OCI-LY1 (cell line): Measurements from ENCODE around the gene LRP2.
"Not testable (repeated sequence)": the region's sequence is repeated elsewhere in the genome, so short reads cannot be mapped to it uniquely, and the experiment has no call there.

Experiments
- H2AFZ ChIP-seq: fragments of 200-600 bp; sonication (generic), shearing (Covaris generic); 2 replicates; pipeline ENCODE4 v1.6.0; 2014; ENCODE audit warnings: antibody characterized with exemption, mild to moderate bottlenecking, low read length
- H3F3A ChIP-seq: fragments of 200-600 bp; sonication (generic), shearing (Covaris generic); 2 replicates; pipeline ENCODE4 v1.6.0; 2014; ENCODE audit warnings: mild to moderate bottlenecking, antibody characterized with exemption, low read length, moderate library complexity; ENCODE audit not compliant: insufficient read depth
- H3K27ac ChIP-seq: fragments of 200-600 bp; sonication (generic); 2 replicates; pipeline ENCODE4 v1.5.1; 2014; ENCODE audit warnings: low read length, mixed run types, mild to moderate bottlenecking, low read depth; ENCODE audit not compliant: poor library complexity, severe bottlenecking
- H3K27me3 ChIP-seq: fragments of 200-600 bp; sonication (generic); 2 replicates; pipeline ENCODE4 v1.6.0; 2014; ENCODE audit warnings: antibody characterized with exemption, mild to moderate bottlenecking, low read length, moderate library complexity; ENCODE audit not compliant: insufficient read depth
- H3K36me3 ChIP-seq: fragments of 200-600 bp; sonication (generic); 2 replicates; pipeline ENCODE4 v1.6.1; 2014; ENCODE audit warnings: mild to moderate bottlenecking, antibody characterized with exemption, low read length, moderate library complexity, mixed read lengths; ENCODE audit not compliant: insufficient read depth
- H3K4me1 ChIP-seq: fragments of 200-600 bp; sonication (generic); 2 replicates; pipeline ENCODE4 v1.5.1; 2014; ENCODE audit warnings: mild to moderate bottlenecking, low read length, moderate library complexity; ENCODE audit not compliant: insufficient read depth, severe bottlenecking
- H3K4me2 ChIP-seq: fragments of 200-600 bp; sonication (generic), shearing (Covaris generic); 2 replicates; pipeline ENCODE4 v1.6.1; 2014; ENCODE audit warnings: low read length
- H3K4me3 ChIP-seq: fragments of 200-600 bp; sonication (generic); 2 replicates; pipeline ENCODE4 v1.5.1; 2014; ENCODE audit warnings: low read length, low read depth, mild to moderate bottlenecking, mixed read lengths; ENCODE audit not compliant: poor library complexity, severe bottlenecking
- H3K79me2 ChIP-seq: fragments of 200-600 bp; shearing (Covaris generic); 2 replicates; pipeline ENCODE4 v1.6.1; 2016; ENCODE audit warnings: mixed run types, low read length, mixed read lengths; ENCODE audit not compliant: insufficient read depth
- H3K9ac ChIP-seq: fragments of 200-600 bp; sonication (generic), shearing (Covaris generic); 2 replicates; pipeline ENCODE4 v1.6.1; 2014; ENCODE audit warnings: mild to moderate bottlenecking, low read length, mixed read lengths
- H3K9me2 ChIP-seq: fragments of 200-600 bp; sonication (generic), shearing (Covaris generic); 2 replicates; pipeline ENCODE4 v1.6.1; 2014; ENCODE audit warnings: low read depth, mild to moderate bottlenecking, low read length, mixed read lengths
- H3K9me3 ChIP-seq: fragments of 200-600 bp; shearing (Covaris generic); 2 replicates; pipeline ENCODE4 v1.6.1; 2014; ENCODE audit warnings: low read length, mixed read lengths
- H4K20me1 ChIP-seq: fragments of 200-600 bp; sonication (generic), shearing (Covaris generic); 2 replicates; pipeline ENCODE4 v1.6.0; 2016; ENCODE audit warnings: mild to moderate bottlenecking, low read length; ENCODE audit not compliant: insufficient read depth
- EZH2 ChIP-seq: fragments of 200-600 bp; sonication (generic), shearing (Covaris generic); IDR thresholded peaks from 2 replicates; pipeline ENCODE4 v1.8.0; 2017; ENCODE audit warnings: borderline replicate concordance, mixed run types, mild to moderate bottlenecking, antibody characterized with exemption, low read length, moderate library complexity, mixed read lengths
- TF ChIP-seq, protein P1 (sequence below): fragments of 200-600 bp; sonication (generic), shearing (Covaris generic); IDR thresholded peaks from 2 replicates; pipeline ENCODE4 v1.5.1; 2017; ENCODE audit warnings: mild to moderate bottlenecking, antibody characterized with exemption, low read length, moderate library complexity, mixed read lengths

LRP2 gene

DNA sequence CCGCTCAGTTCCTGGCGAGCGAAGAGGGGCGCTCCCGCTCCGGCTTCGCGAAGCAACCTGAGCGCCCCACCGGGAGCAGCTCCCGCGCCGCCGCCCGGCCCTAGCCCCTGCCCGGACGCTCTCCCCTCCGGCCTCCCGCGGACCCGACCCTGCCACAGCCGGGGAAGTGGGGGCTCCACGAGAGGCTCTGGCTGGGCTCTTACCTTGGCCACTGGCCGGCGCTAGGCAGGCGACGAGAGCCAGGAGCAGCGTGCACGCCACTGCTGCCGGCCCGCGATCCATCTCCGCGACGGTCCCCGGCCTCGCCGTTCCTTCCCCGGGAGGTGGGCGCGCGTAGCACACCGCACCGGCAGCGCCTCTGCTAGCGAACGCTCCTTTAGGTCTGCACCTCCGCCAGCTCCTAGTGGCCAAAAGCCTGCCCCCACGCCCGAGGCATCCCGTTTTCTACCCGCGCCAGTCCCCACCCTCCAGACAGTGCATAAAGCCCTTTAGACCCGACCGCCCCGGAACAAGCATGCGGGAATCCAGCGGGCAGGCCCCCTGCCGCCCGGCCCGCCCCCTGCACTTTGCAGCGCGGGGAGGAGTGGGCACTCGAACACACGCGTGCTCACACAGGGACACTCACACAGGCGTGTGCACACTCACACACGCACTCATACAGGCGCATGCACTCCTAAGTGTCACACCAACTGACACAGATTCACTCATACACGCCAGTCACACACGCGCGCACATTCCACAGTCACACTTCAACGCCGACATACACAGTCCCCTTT lies at the start of gene LRP2:
Gene LRP2 (minus strand): TSS at position 417 of the 776 bp plus-strand sequence. CDS start 135 bp downstream, at position 282.
- Histone ChIP-seq H3K9ac (no peak within 1 kb of the TSS; the same call in 1 of the 2 replicates), H3F3A (no peaks in the 10 kb centered on the region), H3K9me2 (no peaks in the 10 kb centered on the region), H3K4me1 (peaks cover 25% of the 10 kb centered on the region), H3K4me2 (peak within 1 kb of the TSS; percentile 79), H3K27ac (no peak within 1 kb of the TSS), H4K20me1 (no peaks in the 10 kb centered on the region), H3K79me2 (no peaks in the 10 kb centered on the region), H3K36me3 (no peaks in the 10 kb centered on the region), H2AFZ (no peak within 1 kb of the TSS), H3K9me3 (no peaks in the 10 kb centered on the region), H3K27me3 (no peaks in the 10 kb centered on the region), H3K4me3 (peak within 1 kb of the TSS; percentile 59)
- no peak for TF ChIP-seq EZH2
- TF ChIP-seq, protein P1, sequence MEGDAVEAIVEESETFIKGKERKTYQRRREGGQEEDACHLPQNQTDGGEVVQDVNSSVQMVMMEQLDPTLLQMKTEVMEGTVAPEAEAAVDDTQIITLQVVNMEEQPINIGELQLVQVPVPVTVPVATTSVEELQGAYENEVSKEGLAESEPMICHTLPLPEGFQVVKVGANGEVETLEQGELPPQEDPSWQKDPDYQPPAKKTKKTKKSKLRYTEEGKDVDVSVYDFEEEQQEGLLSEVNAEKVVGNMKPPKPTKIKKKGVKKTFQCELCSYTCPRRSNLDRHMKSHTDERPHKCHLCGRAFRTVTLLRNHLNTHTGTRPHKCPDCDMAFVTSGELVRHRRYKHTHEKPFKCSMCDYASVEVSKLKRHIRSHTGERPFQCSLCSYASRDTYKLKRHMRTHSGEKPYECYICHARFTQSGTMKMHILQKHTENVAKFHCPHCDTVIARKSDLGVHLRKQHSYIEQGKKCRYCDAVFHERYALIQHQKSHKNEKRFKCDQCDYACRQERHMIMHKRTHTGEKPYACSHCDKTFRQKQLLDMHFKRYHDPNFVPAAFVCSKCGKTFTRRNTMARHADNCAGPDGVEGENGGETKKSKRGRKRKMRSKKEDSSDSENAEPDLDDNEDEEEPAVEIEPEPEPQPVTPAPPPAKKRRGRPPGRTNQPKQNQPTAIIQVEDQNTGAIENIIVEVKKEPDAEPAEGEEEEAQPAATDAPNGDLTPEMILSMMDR: no peak

GRCh38 chr2:169406891-169407290 lies 44.6 kb upstream of the LRP2 start:
- no peak for TF ChIP-seq EZH2
- TF ChIP-seq, protein P1: no peak
- H2AFZ ChIP-seq: no peak overlapping the region
- no peaks in the 10 kb centered on the region for H4K20me1 ChIP-seq
- no peak overlapping the region for H3K27ac ChIP-seq
- no peak overlapping the region for H3K9ac ChIP-seq
- H3K4me2 ChIP-seq: no peak overlapping the region
- no peaks in the 10 kb centered on the region for H3F3A ChIP-seq
- H3K9me2 ChIP-seq: no peaks in the 10 kb centered on the region
- H3K27me3 ChIP-seq: no peaks in the 10 kb centered on the region
- no peaks in the 10 kb centered on the region for H3K36me3 ChIP-seq
- no peaks in the 10 kb centered on the region for H3K9me3 ChIP-seq
- no peaks in the 10 kb centered on the region for H3K79me2 ChIP-seq
- no peak overlapping the region for H3K4me3 ChIP-seq
- H3K4me1 ChIP-seq: no peaks in the 10 kb centered on the region

- H3K79me2 ChIP-seq, H2AFZ ChIP-seq, H3K9ac ChIP-seq, H3K4me2 ChIP-seq, H3F3A ChIP-seq, H3K36me3 ChIP-seq, H3K27ac ChIP-seq, H3K4me3 ChIP-seq, H4K20me1 ChIP-seq, H3K27me3 ChIP-seq, H3K9me3 ChIP-seq, H3K9me2 ChIP-seq, H3K4me1 ChIP-seq: not testable (repeated sequence)
Observed at GRCh38 chr2:169399491-169399890, 37.2 kb upstream of the LRP2 start.

DNA sequence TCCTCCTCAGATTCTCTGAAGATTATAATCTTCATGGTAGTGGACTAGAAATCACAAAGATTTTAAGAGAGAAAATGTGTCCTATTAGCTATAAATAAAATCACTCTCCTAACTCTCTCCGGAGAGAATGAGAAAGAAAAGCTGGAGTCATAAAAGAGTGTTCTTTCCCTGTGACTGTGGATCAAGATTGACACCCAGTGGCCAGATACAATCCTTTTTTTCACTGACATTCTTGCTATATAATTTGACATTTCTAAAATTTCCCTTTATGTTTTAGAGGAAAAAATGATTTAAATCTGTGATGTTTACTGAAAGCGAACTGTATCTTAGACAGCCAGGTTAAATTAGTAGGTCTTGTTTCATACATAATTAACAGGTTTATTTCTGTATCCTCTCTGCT lies 35.4 kb upstream of the LRP2 start:
- Histone ChIP-seq H3K27me3 (no peaks in the 10 kb centered on the region), H3K36me3 (no peaks in the 10 kb centered on the region), H3K4me2 (no peak overlapping the region), H4K20me1 (no peaks in the 10 kb centered on the region), H3F3A (no peaks in the 10 kb centered on the region), H3K27ac (no peak overlapping the region), H3K4me3 (no peak overlapping the region), H3K9ac (no peak overlapping the region), H2AFZ (no peak overlapping the region), H3K79me2 (no peaks in the 10 kb centered on the region), H3K9me3 (no peaks in the 10 kb centered on the region), H3K9me2 (no peaks in the 10 kb centered on the region), H3K4me1 (no peaks in the 10 kb centered on the region)
- no peak for TF ChIP-seq EZH2
- TF ChIP-seq, protein P1: peak; percentile 35; the same call in 1 of the 2 replicates
